CD4-positive, alpha-beta T cell treated with Interleukin-4 for 1 hour (primary cell): Measurements from ENCODE around the gene ATXN7L1.

Experiments used
- DNase-seq, 2 donors: peaks; one replicate each; pipeline ENCODE4 v3.0.0-alpha.2; 2020 to 2022

ATXN7L1 gene

DNA sequence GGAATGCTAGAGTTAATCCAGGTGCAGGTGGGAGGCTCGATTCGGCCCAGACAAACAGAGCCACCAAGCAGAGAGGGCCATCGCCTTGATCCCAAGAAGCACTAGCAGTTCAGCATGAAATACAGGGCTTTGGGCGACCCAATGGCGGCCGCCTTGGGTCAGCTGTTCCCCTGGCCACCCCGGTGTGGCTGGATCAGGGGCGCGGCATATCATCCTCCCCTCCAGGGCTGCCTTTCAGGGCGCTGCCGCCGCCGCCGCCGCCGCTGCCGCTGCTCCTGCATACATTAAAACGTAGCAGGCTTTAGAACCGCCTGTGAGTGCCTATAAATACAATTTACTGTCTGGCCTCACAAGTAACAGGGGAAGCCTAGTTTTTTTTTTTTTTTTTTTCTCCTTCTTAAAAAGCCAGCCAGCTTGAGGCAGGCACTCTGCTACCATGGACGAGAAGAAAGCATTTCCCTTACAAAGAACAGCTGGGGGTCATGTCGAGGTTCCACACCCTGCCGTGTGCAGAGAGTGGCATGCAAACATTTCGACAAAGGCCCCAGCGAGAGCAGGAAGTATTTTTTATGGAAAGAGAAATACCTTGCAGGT, 237.4 kb downstream of the ATXN7L1 start:
- no peak for DNase-seq

DNA sequence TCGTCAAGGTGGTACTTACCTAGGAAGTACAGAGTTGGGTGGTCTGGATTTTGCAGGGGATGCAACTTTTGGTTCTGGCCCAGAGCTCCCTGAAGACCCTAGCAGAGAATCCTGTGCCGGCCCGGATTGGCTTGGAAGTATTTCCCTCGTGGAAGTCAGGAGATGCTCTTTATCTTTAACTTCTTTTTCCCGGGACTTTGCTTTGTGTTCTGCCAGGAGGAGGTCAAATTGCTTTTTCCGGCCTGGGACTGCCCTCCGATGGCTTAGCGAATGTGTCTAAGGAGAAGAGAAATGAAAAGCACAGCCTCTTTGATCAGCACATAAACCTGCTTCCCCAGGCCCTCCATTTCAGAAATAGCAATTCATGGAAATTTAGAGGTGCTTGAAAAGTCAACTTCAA, 238.1 kb downstream of the ATXN7L1 start:
- no peak for DNase-seq

DNA sequence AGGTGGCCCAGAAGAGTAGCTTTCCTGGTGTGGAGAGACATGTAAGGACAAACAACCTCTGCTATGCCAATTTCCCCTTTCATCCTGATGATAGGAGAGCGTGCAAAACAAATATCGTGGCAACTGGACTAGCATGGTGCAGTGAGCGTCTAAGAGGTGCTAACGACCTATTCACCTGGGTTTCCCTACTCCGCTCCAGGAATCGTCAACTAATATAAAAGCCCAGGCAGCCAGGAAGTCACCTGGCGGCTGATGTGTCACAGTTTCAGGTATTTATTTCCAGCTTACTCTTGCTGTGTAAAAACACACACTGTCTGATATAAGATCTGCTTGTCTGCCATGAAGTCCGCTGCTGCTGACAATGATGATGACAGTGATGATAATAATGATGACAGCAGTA, 238.6 kb downstream of the ATXN7L1 start:
- DNase-seq, result no peak

DNA sequence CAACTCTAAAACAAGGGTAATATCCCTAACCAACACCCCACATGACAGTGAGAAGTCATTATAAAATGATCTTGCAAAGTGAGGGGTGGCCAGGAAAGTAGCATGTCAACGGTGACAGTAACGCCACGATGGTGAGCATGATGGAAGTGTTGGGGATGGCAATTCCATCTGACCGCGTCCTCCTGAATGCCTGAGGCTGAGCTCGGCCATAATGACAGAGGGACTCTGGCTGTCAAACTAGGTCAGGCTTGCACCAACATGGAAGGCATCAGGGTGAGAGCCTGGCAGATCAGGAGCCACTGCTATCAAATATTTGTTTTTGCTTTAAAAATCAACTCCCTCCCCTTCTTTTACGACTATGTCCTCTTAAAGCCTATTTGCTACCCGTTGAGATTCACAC, 239.4 kb downstream of the ATXN7L1 start:
- no peak for DNase-seq

DNA sequence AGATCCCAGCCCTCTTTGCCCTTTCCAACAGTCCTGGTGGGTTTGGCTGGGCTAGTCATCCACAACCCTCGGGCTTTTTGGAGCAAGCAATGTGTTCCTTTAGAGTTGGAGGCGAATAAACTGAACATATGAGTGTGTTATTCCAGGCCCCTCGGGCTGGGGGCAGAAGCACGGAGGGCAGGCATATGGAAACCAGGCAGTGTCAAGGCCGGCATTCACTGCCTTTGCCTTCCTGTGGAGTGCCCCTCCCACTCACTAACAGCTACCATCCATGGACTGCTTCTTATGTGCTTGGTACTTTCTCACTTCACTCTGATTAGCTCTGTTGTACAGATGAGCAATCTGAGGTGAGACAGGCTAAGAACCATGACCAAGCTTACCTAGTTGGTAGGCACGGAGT, 241.2 kb downstream of the ATXN7L1 start:
- no peak for DNase-seq

DNA sequence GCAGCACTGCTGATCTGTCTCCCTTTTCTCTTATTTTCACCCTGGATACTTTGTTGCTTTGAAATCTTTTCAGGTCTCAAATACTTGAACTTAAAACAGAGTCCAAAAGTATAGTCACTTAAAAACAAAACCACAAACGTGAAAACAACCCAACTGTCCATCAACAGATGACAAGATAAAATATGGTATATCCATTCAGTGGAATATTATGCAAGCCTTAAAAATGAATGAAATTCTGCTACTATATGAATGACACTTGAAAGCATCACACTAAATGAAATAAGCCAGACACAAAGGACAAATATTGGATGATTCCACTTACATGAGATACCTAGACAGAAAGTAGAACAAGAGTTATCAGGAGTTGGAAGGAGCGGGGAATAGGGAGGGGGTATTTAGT, 250.4 kb downstream of the ATXN7L1 start:
- DNase-seq, result no peak

DNA sequence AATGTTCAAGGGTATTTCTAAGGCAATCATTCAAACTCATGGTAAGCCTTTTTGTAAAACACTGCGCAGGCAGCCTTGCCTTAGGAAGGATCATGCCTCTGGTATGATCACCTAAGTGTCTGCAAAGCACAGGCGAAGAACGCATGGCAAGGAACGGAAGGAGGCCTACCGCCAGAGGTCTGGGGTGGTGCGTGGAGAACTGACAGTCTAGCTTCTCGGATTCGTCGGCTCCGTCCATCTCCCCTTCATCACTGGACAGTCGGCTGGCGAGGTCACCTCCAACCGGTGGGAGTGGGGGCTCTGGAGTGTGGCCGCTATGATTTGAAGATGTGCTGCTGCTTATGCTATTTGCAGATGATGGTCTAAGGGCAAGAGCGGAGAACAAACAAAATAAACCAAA, 252.5 kb downstream of the ATXN7L1 start:
- DNase-seq, result no peak

DNA sequence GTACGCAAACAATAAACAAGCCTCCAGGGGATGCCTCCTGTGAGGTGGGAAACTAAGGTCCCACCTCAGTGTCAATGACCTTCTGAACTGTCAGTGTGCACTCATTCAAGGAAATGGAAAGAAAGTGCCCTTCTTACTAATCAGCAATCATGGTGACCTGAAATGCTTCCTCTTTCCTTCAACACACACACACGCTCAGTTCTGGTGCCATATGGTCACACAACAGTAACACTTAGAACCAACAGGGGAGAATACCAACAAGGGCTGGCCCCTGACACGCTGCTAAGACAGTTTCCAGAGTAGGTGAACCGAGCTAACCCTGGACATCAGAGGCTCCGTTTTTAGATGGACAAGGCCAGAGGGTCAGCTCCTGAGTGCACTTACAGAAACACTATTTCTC, 253.0 kb downstream of the ATXN7L1 start:
- DNase-seq, result no peak

DNA sequence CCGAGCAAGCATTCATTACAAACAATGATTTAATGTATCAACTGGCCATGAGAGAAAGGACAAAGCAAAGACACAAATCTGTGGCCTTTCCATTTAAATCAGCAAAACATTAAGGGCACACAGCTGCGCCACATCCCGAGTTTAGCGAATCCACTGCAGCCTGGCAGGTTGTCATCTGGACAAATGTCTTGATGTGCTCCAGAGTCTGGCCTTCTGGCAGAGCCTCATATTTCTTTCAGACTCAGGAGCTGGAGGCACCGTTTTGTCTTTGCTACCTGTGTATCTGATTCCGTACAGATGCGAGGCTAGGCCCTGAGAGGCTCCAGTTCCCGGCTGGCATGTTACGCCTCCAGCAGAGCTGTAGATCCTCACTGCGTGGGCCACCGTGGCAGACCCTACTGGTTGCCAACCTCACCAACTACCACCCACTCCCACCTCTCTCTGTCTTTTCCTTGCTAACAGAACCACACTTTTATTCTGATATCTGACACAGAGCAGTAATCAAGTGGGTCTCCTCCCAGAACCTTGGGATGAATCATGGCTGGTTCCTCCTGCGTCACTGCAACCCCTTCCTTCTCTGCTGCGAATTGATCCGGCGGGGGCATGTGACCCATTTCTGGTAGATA, 254.2 kb downstream of the ATXN7L1 start:
- DNase-seq, result no peak

DNA sequence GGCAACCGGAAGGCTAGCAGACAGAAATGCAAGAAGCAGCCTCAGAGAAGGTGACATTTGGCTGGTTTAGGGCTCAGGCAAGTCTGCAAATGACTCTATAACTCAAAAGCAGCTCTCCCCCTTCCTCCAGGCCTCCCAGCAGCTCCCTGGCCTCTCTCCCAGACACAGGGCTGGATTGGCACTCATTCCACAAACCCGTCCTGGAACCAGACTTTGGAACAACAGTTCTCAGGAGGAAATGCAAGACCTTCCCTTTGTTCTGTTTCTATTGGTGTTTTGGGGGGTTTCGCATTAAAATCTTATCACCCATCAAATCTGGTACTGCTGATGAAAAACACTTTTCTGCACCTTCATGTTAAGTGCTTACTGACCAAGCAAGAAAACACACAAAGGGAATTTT, 254.8 kb downstream of the ATXN7L1 start:
- DNase-seq, result no peak

DNA sequence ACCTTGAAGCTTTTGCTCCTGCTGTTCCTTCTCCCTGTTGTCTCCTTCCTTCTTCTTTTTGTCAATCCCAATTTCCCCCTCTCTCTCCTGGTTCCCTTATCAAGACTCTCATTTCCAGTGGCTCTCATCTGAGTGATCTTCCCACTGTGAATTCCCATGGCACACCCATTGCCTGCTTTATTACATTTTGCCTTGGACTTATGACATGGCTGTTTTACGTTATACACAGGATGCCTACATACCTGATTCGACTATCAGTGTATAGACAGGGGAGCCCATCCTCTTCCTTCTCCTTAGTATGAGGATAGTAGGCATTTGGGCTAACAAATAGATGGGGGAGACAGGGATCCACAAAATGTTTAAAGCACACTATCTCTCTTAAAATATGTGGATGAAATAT, 255.2 kb downstream of the ATXN7L1 start:
- no peak for DNase-seq

DNA sequence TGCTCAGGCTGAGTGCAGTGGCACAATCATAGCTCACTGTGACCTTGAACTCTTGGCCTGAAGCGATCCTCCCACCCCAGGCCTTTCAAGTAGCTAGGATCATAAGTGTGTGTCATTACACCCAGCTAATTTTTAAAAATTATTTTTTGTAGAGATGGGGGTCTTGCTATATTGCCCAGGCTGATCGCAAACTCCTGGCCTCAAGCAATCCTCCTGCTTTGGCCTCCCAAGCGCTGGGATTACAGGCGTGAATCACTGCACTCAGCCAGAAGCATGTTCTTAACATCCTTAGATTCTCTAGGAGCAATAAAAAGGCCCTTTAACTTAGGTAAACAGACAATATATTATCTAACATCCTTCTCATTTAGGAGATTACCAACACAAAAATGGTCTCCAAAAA, 256.8 kb downstream of the ATXN7L1 start:
- DNase-seq, result no peak

DNA sequence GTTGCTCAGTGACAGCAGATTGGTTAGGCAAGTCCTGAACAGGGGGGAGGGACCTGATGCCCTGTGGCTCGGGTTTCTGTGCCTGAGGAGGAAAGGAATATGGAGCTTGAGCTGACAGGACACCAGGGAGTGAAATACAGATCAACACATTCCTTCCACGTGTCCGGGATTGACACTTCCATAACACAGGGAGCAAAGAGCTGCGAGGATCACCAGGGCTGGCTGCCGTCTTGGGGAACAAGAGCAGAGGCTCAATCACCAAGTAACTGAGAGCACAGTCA, 258.4 kb downstream of the ATXN7L1 start:
- DNase-seq, result no peak

DNA sequence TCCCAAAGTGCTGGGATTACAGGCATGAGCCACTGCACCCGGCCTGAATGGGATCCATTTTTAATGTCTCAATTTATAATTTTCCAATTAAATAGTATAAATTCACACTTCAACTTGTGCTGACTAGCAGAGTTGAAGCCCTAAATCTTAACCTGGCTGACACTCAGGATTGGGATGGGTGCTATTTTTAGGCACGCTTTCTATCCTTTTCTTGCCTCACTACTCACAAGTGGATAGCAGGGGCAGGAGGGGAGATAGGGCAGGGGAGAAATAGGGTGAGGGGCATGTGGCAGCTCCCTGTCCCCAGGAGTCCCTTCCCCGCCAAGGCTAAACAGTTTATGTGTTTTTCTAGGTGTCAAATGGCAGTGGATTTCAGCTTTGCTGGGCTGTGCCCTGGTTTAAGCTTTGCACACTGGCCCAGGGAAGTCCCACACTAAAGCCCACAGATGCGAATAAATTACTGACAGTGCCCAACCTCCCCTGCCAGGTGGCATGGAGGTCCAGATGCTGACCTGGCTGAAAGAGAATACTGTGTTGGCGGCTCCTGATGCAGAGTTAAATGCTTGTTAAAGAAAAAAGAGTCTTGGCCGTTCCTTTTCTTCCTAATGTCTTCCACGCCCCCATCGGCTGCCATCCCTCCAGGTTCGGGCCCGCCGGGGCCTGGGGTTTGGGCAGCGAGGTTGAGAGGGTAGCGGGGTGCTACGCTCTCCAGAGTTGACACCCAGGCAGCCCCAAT, 259.0 kb downstream of the ATXN7L1 start:
- no peak for DNase-seq

DNA sequence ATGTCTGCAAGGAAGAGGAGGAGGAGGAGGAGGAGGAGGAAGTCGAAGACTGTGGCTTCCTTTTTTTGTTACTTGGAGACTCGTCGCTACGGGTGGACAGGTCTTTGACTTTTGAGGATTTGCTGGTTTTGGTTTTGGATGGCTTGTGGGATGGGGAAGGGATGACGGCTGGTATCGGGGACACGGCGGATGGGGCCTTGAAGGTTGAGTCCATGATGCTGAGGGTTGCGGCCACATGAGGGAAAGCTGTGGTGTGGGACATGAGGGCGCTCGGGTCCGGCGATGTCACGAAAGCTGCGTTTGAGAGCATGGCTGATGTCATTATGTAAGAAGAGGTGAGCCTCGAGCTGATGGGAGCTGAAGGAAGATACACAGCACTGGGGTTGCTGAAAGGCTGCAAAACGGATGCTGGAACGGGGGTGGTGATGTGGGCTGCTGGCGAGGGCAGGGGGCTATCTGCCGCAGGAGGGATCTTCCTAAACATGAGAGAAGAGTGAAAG, 262.0 kb downstream of the ATXN7L1 start:
- no peak for DNase-seq

DNA sequence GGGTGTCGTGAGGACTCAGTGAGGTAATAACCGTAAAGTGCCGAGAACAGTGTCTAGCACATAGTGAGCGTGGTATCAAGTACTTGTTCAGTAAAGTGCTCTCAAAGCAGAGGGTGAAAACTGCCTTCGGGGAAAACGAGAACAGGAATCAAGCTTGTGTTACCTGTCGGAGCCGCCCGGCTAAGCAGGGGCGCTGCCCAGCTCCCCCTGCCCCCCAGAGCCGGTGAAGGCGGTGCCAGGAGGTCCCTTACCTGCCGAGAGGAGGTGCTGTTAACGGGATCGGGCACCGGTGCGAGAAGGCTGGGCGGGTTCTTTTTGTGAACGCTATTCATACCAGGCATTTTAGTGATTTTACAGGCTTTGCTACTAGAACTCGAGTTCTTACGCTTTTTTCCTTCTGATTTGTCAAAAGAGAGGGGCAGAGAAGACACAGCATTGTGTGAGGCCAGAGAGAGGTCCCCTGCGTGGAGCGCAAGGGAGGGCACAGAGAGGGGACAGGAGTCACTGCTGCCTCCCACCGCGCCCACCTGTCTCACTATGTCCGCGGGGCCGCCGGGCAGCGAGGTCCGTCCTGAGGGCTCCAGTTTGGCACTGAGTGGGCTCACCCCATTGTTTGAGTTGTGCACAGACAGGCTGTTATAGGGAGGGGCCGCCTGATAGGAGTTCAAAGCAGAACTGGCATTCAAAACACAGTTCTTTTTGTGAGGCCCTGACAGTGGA, 262.6 kb downstream of the ATXN7L1 start:
- no peak for DNase-seq

DNA sequence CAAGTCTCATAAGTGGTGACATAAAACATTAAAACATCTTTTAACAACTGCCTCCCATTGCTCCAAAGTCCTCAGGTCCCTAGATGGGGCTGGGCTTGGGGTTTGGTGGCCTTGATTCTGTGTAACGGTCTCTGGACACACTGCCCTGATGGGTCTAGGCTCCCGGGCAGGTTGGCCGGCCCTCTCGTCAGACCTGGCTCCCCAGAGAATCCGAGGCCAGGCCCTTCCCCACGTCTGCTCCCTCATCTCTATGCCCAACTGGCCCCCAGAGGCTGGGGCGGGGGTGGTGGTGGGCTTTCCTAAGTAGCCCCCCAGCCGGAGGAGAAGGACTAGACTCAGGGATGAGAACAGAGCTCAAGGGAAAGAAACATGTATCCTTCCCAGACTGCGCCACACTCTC, 263.6 kb downstream of the ATXN7L1 start:
- DNase-seq, result no peak

DNA sequence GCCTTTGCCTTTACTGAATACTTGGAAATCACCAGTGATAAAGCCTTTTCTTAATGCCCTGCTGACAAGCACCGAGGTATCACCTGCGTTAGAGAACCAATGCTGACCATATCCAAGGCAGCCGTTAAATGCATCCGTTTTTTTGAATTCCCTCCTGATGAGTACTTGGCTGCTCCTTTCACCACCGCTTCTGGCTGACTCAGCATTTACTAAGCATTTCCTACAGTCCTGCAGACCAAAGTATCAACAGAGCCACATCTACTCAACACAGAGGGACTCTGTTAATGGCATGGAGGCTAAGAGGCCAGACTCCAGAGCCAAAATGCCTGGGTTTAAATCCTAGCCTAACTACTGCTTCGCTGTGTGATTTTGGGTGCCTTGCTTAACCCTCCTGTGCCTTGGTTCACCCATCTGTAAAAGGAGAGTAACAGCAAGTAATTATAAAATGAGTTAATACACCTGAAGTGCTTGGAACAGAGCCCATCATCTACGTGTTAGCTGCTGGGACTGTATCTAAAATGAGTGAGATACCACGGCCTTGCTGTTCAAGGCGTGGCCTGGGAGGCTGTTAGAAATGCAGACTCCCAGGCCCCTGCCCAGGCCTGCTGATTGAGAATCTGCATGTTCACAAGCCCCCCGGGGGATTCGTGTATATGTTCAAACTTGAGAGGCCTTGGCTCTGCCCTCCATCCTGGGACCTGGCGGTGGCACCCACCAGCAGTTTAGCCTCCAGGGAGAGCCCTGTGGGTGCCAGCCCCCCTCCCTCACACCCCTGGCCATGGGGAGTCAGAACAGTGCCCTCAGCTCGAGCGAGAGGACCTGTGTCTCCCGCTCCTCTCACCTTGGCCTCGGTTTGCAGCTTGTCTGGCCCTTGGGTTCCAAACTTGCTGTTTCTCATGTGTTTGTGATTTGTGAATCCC, 264.3 kb downstream of the ATXN7L1 start:
- DNase-seq, result no peak

DNA sequence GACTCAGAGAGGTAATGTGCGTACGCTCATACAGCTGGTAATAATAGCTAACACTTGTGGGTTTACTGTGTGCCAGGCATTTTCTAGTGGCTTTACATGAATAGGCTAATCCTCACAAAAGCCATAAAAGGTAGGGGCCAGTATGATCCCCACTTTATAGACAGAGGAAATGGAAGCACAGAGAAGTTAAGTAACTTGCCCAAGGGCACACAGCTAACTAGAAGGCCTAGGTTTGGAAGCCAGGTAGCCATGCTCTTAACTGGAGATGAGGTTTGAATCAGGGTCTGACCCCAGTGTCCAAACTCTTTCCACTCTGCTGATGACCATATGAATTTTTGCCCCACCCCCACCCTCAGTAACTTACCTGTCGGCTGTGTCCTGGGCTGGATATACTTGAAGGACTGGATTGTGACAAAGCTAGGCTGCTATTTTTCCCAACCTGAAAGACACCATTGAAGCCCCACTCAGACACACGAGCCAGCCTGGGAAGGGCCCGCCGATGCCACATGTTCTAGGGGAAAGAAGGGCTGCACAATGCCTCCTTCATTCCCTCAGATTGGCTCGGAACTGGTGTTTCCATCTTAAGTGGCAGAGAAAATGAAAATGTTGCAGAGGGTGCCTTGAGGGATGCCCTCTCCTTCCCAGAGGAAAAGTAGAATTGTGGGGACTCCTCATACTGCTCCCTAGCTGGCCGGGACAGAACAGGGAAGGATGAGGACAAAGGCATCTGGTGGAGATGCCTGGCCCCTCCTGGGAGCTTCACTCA, 266.1 kb downstream of the ATXN7L1 start:
- no peak for DNase-seq

DNA sequence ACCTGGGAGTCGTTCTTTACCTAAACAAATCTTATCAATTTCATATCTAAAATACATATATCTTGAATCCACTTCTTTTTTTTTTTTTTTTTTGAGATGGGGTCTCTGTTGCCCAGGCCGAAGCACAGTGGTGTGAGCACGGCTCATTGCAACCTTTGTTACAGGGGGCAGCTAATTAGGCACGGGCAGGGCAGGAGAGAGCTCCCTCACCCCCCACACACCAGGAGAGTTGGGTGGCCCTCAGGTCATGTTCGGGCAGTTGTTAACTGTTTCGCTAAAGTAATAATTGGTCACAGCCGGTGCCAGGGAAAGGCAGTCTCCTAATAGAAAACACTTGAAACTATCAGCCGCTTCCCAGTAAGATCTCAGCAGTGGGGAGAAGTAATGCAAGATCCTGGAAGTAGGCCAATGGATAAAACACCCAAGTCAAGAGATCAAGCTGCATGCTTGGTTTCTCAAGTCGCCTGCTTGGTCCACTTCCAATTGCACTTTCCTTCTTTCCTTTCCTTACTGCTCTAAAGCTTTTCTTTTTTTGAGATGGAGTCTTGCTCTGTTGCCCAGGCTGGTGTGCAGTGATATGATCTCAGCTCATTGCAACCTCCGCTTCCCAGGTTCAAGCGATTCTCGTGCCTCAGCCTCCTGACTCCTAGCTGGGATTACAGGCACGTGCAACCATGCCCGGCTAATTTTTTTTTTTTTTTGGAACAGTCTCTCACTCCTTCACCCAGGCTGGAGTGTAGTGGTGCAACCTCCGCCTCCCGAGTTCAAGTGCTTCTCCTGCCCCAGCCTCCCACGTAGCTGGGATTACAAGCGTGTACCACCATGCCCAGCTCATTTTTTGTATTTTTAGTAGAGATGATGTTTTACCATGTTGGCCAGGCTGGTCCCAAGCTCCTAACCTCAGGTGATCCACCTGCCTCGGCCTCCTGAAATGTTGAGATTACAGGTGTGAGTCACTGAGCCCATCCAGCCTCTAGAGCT, 273.8 kb downstream of the ATXN7L1 start:
- no peak for DNase-seq
